ENCODE data around the gene MUC6. TPM values are rescaled to one million over a fixed set of nuclear protein-coding genes. Genes with fewer than 3 reads are reported as not detected.

Gene MUC6
- polyA plus RNA-seq, 3 donors from 2014 or later, result not detected

DNA sequence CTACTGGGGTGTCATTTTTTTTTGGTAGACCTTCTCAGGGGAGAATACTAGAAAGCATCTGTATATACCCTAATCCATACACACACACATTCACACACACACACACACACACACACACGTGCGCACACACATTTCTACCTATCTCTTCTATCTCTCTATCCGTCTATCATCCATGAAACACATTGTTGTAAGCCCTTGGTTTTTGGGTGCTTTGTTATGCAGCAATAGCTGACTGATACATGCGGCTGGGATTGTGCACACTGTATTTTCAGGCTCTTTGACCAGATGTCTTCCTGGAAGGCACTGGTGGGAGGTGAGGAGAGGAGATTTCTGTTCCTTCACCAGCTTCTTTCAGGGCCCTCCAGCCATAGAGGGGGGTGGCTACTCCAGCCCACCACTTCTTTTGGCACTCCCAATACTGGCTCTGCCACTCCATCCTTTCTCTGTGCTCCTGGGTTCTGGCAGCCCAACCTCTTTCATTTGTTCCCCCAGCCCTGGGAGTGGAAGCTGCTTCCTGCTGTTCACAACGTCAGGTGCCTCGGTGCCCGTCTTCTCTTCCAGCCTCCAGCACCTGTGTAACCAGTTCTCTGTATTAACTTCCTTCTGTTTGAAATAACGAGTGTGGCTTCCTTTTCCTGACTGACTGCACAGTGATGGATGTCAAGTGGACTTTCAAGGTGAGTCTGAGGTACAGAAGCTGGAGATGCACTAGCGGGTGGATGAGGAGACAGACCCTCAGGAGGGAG is 25.7 kb upstream of the MUC6 start:
- Mint-ChIP-seq H3K4me1 (no peaks in the 10 kb centered on the region), H3K27me3 (ENCODE audit: low read depth in 3 of 3) (peaks cover 2 to 21% (median 12%) of the 10 kb centered on the region in 3 donors), H3K4me3 (no peak overlapping the region), H3K36me3 (no peaks in the 10 kb centered on the region), H3K27ac (no peak overlapping the region), H3K9me3 (no peaks in the 10 kb centered on the region)
- no peak for DNase-seq

DNA sequence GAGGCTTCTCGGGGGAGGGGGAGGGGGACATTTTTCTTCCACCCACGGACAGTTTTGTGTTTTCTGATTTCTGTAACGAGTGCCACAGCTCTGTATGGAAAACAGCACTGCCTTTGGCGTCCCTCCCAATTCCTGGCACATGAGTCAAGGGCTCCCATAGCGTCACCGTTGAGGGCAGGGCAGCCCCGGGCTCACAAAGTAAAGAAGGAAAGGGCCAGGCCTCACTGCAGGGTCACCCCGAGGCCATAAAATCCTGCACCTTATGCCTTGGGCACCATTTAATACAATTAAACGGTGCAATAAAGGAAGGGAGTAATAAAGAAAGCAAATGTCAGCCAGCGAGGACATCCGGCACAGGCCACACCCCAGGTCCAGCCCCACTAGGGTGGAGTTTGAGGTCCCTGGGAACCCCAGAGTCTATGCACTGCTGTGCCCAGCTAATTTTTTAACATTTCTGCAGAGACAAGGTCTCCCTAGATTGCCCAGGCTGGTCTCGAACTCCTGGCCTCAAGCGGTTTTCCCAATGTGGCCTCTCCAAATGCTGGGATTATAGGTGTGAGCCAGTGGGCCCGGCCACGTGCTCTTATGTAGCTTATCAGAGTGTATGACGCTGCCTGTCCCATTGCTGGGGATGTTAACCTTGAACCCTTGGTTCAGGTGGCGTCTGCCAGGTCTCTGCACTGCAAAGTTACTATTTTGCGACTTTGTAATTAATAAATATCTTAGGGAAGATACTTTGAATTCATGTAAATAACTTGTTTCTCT is 24.5 kb upstream of the MUC6 start:
- no peak overlapping the region for H3K27ac Mint-ChIP-seq
- no peak for DNase-seq

DNA sequence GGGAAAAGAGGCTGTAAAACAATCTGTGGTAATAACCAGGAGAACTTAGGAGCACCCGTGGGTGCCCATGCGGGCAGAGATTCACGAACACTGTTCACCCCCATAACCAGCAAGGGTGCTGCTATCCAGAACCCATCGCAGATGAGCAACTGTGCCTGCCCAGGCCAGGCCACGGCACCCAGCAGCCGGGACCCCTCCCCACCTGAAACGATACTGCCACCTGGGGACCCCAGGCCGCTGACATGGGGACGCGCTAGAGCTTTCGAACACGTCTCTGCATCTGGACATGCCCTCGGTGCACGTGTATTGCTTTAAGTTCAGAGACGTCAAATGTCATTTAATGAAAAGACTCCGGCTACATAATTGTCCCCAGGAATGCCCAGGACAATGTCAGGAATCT is 23.9 kb upstream of the MUC6 start:
- H3K4me3 Mint-ChIP-seq, result no peak overlapping the region
- H3K9me3 Mint-ChIP-seq, result no peaks in the 10 kb centered on the region
- peaks cover 0 to 9% (median 8%) of the 10 kb centered on the region in 3 donors for H3K27me3 Mint-ChIP-seq (ENCODE audit: low read depth in 3 of 3)
- no peaks in the 10 kb centered on the region for H3K36me3 Mint-ChIP-seq
- no peaks in the 10 kb centered on the region for H3K4me1 Mint-ChIP-seq
- DNase-seq, result no peak
- H3K27ac Mint-ChIP-seq, result no peak overlapping the region

More for the DNA sequence above, 24.5 kb upstream of the MUC6 start:
- H3K9me3 Mint-ChIP-seq, result no peaks in the 10 kb centered on the region
- H3K4me1 Mint-ChIP-seq, result no peaks in the 10 kb centered on the region
- H3K27me3 Mint-ChIP-seq (ENCODE audit: low read depth in 3 of 3), result peaks cover 0 to 14% (median 10%) of the 10 kb centered on the region in 3 donors
- H3K4me3 Mint-ChIP-seq, result no peak overlapping the region
- H3K36me3 Mint-ChIP-seq, result no peaks in the 10 kb centered on the region

DNA sequence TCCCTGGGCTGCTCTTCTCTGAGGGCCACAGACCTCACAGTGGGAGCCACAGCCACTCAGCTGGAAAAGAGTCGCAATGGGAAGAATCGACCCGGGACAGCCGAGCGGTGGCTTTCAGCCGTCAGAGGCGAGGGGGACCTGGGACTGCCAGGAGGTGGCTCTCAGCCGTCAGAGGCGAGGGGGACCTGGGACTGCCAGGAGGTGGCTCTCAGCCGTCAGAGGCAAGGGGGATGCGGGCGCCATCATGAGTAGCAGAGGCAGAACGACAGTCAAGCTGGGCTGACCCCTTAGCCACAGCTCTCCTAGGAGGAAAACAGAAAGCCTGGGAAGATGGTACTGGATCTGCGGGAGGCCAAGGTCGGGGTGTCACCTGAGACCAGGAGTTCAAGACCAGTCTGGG is 23.2 kb upstream of the MUC6 start:
- no peaks in the 10 kb centered on the region for H3K9me3 Mint-ChIP-seq
- DNase-seq, result no peak
- H3K36me3 Mint-ChIP-seq, result no peaks in the 10 kb centered on the region
- H3K27me3 Mint-ChIP-seq (ENCODE audit: low read depth in 3 of 3), result peaks cover 0 to 11% (median 8%) of the 10 kb centered on the region in 3 donors
- H3K4me1 Mint-ChIP-seq, result no peaks in the 10 kb centered on the region
- no peak overlapping the region for H3K4me3 Mint-ChIP-seq
- H3K27ac Mint-ChIP-seq, result no peak overlapping the region

DNA sequence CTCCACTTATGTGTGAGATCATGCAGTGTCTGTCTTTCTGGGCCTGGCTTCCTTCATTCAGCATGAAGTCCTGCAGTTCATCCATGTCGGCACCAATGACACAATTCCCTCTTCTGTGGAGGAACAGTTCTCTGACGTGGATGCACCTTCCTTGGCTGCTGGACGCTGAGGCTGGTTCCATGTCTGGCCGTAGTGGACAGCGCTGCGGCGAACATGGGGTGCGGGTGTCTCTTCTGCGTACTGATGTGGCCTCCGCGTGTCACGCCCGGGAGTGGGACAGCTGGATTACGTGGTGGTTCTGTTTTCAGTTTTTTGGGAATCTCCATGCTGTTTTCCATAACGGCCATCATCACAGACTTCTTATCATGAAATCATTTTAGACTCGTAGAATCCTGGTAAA is 21.3 kb upstream of the MUC6 start:
- DNase-seq, result no peak
- Mint-ChIP-seq H3K9me3 (no peaks in the 10 kb centered on the region), H3K27me3 (ENCODE audit: low read depth in 3 of 3) (peaks cover 0 to 9% (median 5%) of the 10 kb centered on the region in 3 donors), H3K4me1 (no peaks in the 10 kb centered on the region), H3K36me3 (no peaks in the 10 kb centered on the region), H3K4me3 (no peak overlapping the region), H3K27ac (no peak overlapping the region)

DNA sequence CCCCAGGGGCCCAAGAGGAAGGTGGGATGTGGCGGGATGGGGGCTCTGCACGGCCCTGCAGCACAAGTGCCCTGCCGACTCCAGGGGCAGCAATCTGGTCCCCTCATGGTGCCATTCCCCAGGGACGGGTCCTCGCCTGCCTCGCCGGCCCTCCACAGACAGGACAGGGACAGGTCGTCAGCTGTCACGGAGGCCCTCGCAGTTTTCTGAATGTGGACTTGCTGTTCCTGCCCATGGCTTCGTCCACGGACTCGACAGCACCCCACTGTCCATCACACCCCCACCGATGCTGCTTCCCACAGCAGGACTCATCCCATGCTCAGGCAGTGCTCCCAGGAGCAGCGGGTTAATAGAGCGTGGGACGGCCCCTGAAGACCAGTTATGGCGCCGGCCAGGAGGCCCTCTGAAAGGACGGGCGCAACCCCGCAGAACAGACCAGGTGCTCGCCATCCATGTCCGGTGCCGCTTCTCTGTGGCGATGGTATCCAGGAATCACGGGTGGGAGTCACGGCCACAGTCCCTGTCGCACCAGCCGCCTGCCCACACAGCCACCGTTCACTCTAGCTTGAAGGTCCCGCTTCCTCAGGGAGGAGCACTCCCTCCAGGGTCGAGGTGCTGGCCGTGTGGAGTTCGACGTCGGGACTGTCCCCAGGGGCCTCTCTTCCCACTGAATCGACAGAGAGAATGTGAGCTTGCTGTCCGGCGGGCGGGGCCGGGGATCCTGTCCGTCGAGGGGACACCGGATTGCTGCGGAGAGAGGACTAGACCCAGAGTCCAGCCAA is 19.7 kb upstream of the MUC6 start:
- H3K4me1 Mint-ChIP-seq, result no peaks in the 10 kb centered on the region
- DNase-seq, result no peak

DNA sequence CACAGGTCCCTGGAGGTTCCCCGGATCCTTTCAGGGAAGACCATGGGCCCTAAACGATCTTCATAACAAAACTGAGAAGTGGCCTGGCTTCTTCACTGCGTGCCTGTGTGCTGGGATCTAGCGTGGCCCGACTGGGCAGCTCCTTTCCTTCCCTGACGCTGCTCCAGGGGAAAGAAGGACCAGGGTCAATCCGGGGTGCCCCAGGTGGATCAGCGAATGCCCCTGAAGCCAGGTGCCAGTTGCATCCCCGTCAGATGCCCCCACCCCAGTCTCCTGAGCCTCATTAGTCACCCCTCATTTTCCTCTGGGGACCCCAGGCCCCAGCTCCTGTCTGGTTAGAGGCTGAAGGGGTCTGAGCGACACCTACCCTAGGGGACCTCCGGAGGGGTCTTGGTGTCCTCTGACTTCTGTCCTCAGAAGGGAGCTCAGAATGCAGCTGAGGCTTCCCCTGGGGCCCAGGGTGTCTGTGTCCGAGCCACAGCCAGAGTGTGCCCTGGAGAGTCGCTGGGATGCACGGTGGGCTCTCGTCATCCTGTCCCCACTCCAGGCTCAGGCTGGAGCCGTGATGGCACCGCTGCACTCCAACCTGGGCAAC is 18.7 kb upstream of the MUC6 start:
- H3K36me3 Mint-ChIP-seq, result no peaks in the 10 kb centered on the region
- H3K4me1 Mint-ChIP-seq, result peaks cover 0 to under 1% of the 10 kb centered on the region in 2 donors
- DNase-seq, result no peak
- H3K4me3 Mint-ChIP-seq, result no peak overlapping the region
- H3K9me3 Mint-ChIP-seq, result no peaks in the 10 kb centered on the region
- no peak overlapping the region for H3K27ac Mint-ChIP-seq
- H3K27me3 Mint-ChIP-seq (ENCODE audit: low read depth in 3 of 3), result peaks cover 0 to 7% (median 0%) of the 10 kb centered on the region in 3 donors

More for the DNA sequence above, 19.7 kb upstream of the MUC6 start:
- Mint-ChIP-seq H3K9me3 (no peaks in the 10 kb centered on the region), H3K4me3 (no peak overlapping the region), H3K27me3 (ENCODE audit: low read depth in 3 of 3) (peaks cover 0 to 7% (median 0%) of the 10 kb centered on the region in 3 donors), H3K27ac (no peak overlapping the region), H3K36me3 (no peaks in the 10 kb centered on the region)

DNA sequence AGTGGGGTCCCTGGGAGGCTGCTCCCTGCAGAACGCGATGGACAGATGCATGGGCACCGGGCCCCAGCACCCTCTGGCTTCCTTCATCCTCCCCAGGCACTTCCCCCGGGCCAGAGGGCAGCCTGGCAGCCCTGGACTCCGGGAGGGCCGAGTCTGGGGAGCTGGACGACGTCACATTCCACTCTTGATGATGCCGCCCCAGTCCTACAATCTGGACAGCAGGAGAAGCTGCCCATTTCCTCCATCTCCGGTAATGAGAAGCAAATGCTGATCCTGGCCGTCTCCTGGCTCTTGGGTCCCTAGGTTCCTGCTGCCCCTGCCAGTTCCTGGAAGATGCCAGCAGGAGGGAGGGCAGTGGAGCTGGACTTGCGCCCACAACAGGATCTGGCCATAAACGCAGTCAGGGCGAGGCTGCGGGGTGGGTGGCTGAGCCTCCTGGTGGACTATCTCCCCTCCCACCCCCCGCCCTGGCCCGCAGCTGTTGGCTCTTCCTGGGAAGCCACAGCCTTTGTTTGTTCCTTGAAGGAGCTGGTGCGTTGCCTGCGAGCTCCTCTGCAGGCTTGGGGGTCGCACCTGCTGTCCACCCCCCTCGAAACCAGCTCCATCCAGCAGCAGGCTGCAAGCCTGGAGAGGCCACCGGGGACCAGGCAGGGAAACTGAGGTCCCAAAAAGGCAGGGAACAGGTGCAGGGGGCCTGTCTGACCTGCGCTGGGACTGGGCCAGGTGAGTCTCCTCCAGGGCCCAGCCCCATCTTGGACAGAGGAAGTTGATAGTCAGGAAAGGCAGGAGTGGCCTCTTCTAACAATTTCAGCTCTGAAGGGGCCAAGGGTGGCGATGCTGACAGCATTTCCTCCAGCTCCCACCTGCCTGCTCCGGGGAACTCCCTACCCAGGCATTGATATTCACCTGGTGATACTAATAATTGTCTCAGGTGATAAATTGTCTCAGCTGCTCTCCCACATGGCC is 17.9 kb upstream of the MUC6 start:
- H3K27me3 Mint-ChIP-seq (ENCODE audit: low read depth in 3 of 3), result peaks cover 0 to 7% (median 0%) of the 10 kb centered on the region in 3 donors
- no peak overlapping the region for H3K4me3 Mint-ChIP-seq
- H3K27ac Mint-ChIP-seq, result no peak overlapping the region
- peaks cover 0 to 1% of the 10 kb centered on the region in 2 donors for H3K4me1 Mint-ChIP-seq
- no peaks in the 10 kb centered on the region for H3K9me3 Mint-ChIP-seq
- no peak for DNase-seq
- no peaks in the 10 kb centered on the region for H3K36me3 Mint-ChIP-seq

DNA sequence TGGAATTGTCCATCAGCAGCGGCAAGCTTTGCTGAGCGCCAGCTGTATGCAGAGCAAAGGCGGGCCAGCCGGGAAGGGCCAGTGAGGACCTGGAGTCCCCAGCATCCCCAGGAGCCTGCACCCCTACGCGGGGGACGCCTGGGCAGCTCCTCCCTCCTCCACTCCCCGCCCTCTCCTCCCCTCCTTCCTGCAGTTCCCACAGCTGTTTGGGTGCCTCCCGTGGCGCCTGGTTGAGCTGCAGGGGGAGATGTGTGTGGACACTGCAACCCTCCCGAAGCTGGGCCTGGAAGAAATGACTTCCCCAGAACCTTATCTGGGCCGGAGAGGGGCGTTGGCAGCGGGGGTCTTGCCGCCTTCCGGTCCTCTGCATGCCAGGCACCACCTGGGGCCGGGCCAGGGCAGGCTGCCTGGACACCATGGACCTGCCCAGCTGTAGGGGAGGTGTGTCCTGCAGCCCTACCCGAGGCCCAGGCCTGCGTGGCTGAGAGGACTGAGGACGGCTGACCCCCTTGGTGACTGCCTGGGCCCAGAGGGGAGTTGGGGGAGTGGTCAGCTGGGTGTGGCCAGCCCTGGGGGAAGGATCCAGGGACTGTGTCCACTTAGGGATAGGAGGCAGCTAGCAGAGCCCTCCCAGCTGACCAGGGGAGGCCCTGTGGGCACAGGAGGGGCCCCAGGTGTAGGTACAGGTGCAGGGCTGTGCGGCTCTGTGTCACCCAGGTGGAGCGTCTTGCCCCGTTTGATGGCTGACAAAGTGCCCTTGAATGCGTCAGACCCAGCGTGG is 16.8 kb upstream of the MUC6 start:
- Mint-ChIP-seq H3K9me3 (no peaks in the 10 kb centered on the region), H3K27me3 (ENCODE audit: low read depth in 3 of 3) (peaks cover 0 to 5% (median 0%) of the 10 kb centered on the region in 3 donors), H3K4me3 (no peak overlapping the region), H3K27ac (no peak overlapping the region), H3K36me3 (no peaks in the 10 kb centered on the region), H3K4me1 (peaks cover 0 to 2% of the 10 kb centered on the region in 2 donors)
- DNase-seq, result no peak

DNA sequence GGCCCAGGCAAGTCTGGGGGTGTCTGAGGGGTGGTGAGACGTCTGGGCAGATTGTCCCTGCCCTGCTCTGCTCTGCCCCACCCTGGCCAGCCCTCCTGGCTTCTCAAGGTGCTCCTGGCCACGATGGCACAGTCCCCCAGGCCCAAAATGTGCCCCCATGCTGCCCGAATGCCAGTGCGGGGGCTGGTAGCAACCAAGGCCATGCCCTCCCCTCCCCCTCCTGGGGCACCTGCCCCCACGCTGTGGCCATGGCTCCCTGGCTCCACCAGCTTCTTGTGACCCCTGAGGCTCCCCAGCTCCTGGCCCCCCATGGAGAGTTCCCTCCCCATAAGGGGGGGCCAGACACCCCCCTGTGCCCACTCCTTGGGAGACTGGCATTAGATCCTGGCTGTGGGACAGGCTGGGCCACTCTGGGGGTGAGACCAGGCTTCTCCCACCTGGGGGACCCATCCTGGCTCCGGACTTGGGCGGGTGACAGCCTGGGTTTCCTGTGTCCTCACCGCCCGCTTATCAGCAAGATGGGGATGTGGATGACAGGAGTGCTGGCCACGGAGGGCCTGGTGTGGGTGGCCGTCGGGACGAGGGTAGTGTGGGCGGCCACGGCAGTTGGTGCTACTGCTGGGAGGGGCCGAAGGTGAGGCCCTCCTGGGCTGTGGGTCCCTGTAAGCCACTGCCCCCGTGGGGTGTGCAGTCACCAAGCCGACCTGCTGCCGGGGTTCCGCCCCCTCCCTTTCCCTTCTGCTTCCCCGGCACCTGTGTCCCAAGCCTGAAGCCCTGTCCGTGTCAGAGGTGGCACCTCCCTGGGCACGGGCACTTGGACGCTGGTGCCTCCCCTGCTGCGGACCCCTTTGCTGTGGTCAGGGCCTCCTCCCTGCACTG is 15.9 kb upstream of the MUC6 start:
- Mint-ChIP-seq H3K27me3 (ENCODE audit: low read depth in 3 of 3) (peaks cover 0 to 5% (median under 1%) of the 10 kb centered on the region in 3 donors), H3K27ac (no peak overlapping the region), H3K9me3 (no peaks in the 10 kb centered on the region), H3K4me3 (no peak overlapping the region), H3K4me1 (peaks cover under 1 to 6% of the 10 kb centered on the region in 2 donors), H3K36me3 (no peaks in the 10 kb centered on the region)
- no peak for DNase-seq

DNA sequence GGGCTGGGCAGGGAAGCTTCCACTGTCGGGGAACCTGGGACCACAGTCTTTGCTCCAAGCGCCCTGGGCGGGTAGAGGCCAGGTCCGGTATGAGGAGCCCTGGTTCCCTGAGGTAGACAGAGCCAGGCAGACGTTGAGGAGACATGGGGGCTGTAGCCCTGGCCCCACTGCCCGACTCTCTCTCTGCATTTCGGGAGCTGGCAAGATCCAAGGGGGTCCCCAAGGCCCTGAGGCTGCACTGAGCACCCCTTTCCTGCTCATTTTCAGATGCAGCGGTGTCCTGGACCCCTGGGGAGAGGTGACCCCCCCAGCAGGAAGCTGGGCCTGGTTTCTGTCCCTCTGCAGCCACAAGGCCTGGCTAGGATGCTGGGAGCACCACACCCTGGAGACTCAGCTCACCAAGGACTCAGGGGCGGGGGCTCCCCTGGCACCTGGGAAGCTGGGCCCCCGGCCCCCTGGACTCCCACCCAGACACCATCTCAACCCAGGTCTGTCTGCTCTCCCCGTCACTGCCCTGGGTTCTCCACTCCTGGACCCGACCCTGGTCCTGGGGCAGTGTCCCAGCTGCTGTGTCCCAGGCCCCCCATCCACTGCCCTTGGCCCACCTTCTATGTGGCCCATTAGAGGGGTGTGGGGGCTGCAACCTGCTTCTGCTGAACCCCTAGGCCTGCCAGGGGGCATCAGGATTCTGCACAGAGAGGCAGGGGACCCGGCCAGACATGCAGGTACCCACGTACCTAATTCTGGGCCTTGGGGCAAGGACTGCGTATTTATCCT is 15.0 kb upstream of the MUC6 start:
- H3K27me3 Mint-ChIP-seq (ENCODE audit: low read depth in 3 of 3), result peaks cover 0 to 6% (median 2%) of the 10 kb centered on the region in 3 donors
- no peak overlapping the region for H3K4me3 Mint-ChIP-seq
- H3K36me3 Mint-ChIP-seq, result no peaks in the 10 kb centered on the region
- H3K9me3 Mint-ChIP-seq, result no peaks in the 10 kb centered on the region
- DNase-seq, result no peak
- H3K4me1 Mint-ChIP-seq, result peaks cover 8 to 13% of the 10 kb centered on the region in 2 donors
- no peak overlapping the region for H3K27ac Mint-ChIP-seq
